Fibroblast of skin of right biceps (primary cell): ENCODE results near the gene GPC5.
"Not testable (repeated sequence)": the region's sequence is repeated elsewhere in the genome, so short reads cannot be mapped to it uniquely, and the experiment has no call there.

ENCODE experiments used
- DNase-seq: peaks from one replicate; pipeline ENCODE4 v3.0.0-alpha.2; 2013

GPC5 gene

DNA sequence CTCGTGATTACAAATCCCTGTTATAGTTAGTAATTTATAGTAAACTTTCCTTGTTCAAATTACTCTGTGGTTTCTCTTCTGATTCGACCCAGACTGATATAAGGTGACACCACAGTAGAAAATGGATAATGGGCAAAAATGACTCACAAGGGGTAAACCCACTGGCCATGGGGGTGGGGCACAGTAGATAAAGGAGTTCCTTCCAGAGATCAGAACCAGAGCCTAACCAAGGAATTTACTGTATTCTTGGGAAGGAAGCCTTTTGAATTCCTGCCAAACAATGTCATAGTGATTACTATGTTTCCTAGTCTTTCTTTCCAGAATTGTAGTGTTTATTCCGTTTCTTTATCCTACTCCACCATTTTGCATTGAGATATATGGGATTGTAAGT is 29.0 kb upstream of the GPC5 start:
- DNase-seq, result peak; percentile 85

GRCh38 chr13:91370501-91370900 is 27.9 kb upstream of the GPC5 start:
- no peak for DNase-seq

GRCh38 chr13:91372911-91373310 is 25.5 kb upstream of the GPC5 start:
- no peak for DNase-seq

DNA sequence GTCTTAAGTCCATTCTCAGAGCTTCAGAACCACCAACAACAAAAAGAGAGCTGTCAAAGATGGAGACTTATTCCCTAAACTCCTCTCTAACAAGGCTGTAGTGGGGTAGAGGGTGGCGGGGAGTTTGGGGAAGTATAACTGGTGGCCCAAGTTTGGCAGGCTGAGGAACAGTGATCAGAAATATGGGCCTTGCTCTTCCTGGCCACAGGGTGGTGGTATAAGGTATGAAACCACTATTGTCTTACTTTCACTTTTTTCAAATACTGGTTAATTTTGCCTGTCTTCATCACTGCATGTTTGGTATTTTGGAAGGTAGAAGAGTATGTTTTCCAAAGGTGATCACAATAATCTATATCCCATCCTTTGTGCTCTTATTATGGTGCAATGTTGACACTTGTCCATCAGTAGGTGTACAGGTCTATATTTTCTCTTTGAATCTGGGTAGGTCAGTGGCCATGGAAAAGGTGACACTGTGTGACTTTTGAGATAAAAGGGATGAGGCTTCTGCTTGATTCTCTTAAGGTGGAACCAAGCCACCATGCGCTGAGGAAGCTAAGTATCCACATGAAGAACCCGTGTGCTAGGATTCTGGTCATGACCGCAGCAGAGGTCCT is 23.2 kb upstream of the GPC5 start:
- peak; percentile 22 for DNase-seq

- peak; percentile 33 for DNase-seq
Measured at GRCh38 chr13:91381371-91381770, 17.1 kb upstream of the GPC5 start.

GRCh38 chr13:91383836-91384235 is 14.6 kb upstream of the GPC5 start:
- DNase-seq, result no peak

- no peak for DNase-seq
Measured at GRCh38 chr13:91384896-91385295, 13.5 kb upstream of the GPC5 start.

DNA sequence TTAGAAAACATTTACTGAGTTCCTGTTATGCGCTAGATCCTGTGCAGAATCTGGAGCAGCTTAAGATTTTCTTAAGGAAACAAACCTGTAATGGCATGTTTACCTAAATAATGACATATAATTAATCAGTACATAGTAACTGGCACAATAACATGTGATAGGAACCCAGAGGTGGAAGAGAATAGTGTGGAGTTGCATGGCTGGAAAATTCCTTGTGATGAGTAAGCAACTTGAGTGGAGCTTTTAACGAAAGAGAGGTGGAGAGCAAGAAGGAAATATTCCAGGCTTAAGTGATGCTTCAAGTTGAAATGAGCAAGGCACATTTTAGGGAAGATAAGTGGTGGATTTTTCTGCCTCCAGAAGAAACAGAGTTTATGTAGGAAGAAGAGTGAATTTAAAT is 9.2 kb upstream of the GPC5 start:
- DNase-seq, result no peak

GRCh38 chr13:91397595-91397994 is 826 bp upstream of the GPC5 start:
- DNase-seq, result no peak

DNA sequence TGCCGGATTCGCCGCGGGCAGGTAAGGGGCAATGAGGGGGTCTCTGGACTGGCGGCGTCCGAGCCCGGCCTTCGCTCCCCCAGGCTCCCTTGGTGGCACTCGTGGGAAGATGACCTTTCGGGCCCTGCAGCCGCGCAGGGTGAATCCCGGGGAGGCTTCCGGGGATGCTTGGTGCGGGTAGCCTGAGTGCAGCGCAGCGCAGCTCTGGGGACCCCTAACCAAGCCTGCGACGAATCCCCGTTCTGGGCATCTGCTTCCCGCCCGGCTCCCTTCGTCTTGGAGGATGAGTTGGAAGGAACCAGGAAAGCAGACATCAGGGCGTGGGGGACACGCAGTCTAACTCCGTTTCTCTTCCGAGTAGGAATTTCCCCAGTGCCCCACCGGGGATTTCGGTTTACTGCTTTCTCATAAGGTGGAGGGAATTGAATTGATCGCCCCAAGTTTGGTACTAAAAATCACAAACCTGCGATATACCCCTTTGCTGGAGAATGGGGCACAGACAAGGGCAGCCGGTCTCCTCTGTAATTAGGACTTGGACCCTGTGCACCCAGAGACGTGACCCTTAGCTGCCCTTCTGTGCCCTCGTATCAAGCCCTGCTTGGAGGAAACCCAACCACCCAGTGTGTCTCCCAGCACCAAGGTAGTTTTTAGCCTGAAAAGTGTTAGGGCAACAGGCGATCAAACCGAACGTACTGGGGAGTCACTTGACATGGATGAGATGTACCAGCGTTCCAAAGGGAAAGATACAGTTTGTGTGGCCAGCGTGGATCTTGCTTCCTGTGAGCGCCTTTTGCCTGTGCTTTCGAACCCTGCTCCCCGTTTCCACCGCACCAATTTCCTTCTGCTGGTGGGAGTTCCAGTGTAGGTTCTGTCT is 1.0 kb downstream of the GPC5 start:
- DNase-seq, result no peak

DNA sequence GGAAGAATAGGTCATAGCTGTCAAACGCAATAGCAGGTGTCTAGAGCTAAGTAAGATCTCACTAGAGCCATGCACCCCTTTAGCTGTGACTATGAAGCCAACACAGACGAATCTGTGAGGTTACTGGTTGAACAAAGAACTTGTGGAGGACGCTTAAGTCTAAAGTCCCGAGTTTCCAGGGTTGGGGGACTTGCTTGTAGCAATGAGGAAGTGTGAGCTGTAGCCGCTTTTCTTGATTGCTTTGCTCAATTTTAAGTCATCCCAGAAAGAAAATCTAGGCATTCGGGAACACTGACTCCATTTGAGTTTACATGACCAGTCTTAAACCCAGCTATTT is 1.6 kb downstream of the GPC5 start:
- no peak for DNase-seq

- no peak for DNase-seq
Measured at GRCh38 chr13:91400671-91401070, 2.2 kb downstream of the GPC5 start.

DNA sequence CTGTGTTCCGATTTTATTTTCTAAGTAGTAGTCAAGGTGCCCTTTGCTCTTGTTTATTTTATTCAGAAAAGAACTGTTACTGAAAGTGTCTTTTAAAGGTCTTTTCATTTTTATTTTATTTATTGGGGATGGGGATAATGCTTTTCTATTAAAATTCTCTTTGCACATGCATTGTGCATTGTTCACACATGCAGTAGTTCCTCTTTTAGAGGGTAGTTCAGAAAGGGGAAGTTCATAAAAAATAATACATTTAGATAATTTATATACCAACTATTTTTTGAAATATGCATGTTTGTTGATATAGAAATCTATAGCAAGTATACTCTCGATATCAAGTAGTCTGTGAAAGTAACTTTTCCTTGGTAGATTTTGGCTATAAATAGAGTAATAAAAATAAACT is 3.5 kb downstream of the GPC5 start:
- DNase-seq, result no peak

GRCh38 chr13:91405240-91405639 is 6.8 kb downstream of the GPC5 start:
- DNase-seq, result no peak

- peak; percentile 43 for DNase-seq
Measured at GRCh38 chr13:91406619-91407018, 8.2 kb downstream of the GPC5 start.

DNA sequence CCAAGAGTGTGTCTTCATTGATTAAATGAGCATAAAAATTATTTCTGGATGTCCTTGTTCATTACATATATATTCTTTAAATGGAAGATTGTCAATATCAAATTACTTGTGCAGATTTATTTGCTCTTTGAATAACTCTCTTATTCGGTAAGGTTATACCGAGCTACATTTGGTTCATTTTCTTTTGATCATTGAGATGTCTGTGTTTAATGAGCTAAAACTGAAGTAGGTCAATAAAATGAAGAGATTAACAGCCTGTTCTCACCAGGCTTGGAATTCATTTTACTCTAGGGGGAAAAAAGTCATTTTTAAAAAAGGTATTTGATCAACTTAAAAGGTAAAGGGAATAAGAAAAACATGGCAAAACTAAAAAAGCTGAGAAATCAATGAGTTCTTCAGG is 10.6 kb downstream of the GPC5 start:
- DNase-seq, result no peak

DNA sequence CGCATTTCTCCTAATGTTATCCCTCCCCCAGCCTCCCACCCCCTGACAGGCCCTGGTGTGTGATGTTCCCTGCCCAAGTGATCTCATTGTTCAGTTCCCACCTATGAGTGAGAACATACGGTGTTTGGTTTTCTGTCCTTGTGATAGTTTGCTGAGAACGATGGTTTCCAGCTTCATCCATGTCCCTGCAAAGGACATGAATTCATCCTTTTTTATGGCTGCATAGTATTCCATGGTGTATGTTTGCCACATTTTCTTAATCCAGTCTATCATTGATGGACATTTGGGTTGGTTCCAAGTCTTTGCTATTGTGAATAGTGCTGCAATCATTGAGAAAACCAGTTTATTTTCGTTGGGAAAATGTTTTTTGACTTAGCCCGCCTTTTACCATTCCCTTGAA is 18.2 kb downstream of the GPC5 start:
- not testable (repeated sequence) for DNase-seq

GRCh38 chr13:91417660-91418325 is 19.4 kb downstream of the GPC5 start:
- DNase-seq, result no peak

DNA sequence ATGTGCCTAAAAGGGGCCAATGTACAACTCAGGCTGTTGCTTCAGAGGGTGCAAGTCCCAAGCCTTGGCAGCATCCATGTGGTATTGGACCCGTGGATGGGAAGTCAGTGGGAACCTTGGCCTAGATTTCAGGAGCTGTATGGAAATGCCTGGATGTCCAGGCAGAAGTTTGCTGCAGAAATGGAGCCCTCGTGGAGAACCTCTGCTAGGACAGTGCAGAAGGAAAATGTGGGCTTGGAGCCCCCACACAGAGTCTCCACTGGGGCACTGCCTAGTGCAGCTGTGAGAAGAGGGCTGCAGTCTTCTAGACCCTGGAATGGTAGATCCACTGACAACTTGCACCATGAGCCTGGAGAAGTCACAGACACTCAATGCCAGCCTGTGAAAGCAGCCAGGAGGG is 28.5 kb downstream of the GPC5 start:
- DNase-seq, result no peak

GRCh38 chr13:91438674-91439073 is 40.3 kb downstream of the GPC5 start:
- DNase-seq, result not testable (repeated sequence)

DNA sequence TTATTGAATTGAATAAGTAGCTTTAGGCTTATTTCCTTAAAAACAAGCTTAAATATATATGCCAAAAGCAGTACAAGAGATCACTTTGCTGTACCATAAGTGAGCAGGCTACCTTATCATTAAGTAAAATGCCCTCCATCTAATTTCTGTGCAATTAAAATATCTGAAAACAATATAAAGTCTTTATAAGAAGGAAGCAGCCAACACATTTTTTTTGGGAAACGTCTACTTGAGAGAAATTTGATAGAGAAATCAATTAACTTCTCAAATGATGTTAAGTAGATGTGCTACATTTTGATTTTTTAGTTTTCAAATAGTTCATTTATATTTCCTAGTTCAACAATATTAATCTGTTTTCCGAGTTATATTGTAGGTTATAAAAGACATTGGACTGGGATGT is 52.5 kb downstream of the GPC5 start:
- DNase-seq, result no peak

- no peak for DNase-seq
Measured at GRCh38 chr13:91454666-91455065, 56.2 kb downstream of the GPC5 start.

- no peak for DNase-seq
Measured at GRCh38 chr13:91456837-91457236, 58.4 kb downstream of the GPC5 start.

DNA sequence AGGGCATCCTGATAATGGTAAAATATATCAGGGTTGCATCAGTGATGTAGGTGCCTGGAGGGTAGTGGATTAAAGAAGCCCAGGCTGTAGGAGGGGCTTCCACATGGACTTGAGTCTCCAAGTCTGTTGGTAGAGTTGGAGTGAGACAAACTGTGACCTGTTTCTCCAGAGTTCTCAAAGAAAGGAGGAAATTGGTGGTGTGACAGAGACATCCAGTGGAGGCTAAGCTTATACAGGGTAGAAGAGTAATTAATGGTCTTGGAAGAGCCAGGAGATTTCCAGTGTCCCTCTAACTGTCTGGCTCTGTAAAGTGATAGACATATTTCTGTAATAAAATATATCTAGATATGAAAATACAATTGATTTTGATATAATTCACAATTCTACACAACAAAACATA is 61.1 kb downstream of the GPC5 start:
- no peak for DNase-seq
